ENCODE results near the gene ANP32D.

DNA sequence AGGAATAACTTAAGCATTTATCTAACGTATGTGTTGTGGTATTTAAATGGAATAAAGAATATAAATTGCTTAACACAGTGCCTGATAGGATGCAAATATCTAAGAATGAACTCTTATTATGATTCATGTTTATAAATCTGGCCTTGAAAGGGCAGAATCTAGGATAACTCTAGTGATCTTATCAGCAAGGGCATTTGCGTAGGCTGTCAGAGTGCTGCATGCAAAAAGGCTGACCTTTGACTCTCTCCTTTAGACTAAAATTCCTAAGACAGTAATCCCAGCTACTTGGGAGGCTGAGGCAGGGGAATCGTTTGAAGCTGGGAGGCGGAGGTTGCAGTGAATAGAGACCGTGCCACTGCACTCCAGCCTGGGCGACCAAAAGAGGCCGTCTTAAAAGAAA is 31.3 kb upstream of the ANP32D start:
- TF ChIP-seq ZNF391 (tag by site-specific recombination; IDR thresholded peaks at IDR 0.05; ENCODE audit: borderline replicate concordance, low read depth) (no peak), ZNF610 (tag by site-specific recombination; IDR thresholded peaks at IDR 0.05; ENCODE audit: borderline replicate concordance) (no peak), ZNF658 (tag by site-specific recombination; IDR thresholded peaks at IDR 0.05) (no peak)
- TF ChIP-seq, protein P1, sequence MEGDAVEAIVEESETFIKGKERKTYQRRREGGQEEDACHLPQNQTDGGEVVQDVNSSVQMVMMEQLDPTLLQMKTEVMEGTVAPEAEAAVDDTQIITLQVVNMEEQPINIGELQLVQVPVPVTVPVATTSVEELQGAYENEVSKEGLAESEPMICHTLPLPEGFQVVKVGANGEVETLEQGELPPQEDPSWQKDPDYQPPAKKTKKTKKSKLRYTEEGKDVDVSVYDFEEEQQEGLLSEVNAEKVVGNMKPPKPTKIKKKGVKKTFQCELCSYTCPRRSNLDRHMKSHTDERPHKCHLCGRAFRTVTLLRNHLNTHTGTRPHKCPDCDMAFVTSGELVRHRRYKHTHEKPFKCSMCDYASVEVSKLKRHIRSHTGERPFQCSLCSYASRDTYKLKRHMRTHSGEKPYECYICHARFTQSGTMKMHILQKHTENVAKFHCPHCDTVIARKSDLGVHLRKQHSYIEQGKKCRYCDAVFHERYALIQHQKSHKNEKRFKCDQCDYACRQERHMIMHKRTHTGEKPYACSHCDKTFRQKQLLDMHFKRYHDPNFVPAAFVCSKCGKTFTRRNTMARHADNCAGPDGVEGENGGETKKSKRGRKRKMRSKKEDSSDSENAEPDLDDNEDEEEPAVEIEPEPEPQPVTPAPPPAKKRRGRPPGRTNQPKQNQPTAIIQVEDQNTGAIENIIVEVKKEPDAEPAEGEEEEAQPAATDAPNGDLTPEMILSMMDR (tag by site-specific recombination; IDR thresholded peaks at IDR 0.05) = no peak

Data from HEK293 (cell line).